OCI-LY3 (cell line): ENCODE measurements around the gene BSPRY.

ENCODE experiments used
- H2AFZ ChIP-seq: fragments of 200-600, 300-600 bp; shearing (Covaris generic); 2 replicates; pipeline ENCODE4 v1.6.0; 2014; ENCODE audit warnings: antibody characterized with exemption, low read depth, low read length
- H3K27ac ChIP-seq: fragments of 200-600, 300-600 bp; sonication (generic); 2 replicates; pipeline ENCODE4 v1.5.1; 2014; ENCODE audit warnings: mild to moderate bottlenecking, low read length, moderate library complexity, mixed read lengths
- H3K27me3 ChIP-seq: fragments of 200-600, 300-600 bp; sonication (generic); 2 replicates; pipeline ENCODE4 v1.6.1; 2014; ENCODE audit warnings: low read depth, low read length, mixed read lengths
- H3K36me3 ChIP-seq: fragments of 200-600, 300-600 bp; sonication (generic); replicated peaks from 2 replicates; pipeline ENCODE3; 2014; ENCODE audit warnings: low read depth, low read length, mixed read lengths
- H3K4me1 ChIP-seq: fragments of 300-600, 200-600 bp; sonication (generic); 2 replicates; pipeline ENCODE4 v1.6.1; 2014; ENCODE audit warnings: low read length, mixed read lengths
- H3K4me2 ChIP-seq: fragments of 200-600, 300-600 bp; sonication (generic); 2 replicates; pipeline ENCODE4 v1.6.1; 2014; ENCODE audit warnings: low read length, mixed read lengths
- H3K4me3 ChIP-seq: fragments of 300-600, 200-600 bp; sonication (generic); 2 replicates; pipeline ENCODE4 v1.5.1; 2014; ENCODE audit warnings: antibody characterized with exemption, mild to moderate bottlenecking, low read length, moderate library complexity
- H3K79me2 ChIP-seq: fragments of 300-600, 200-600 bp; shearing (Covaris generic); 2 replicates; pipeline ENCODE4 v1.6.1; 2014; ENCODE audit warnings: mild to moderate bottlenecking, low read length, mixed read lengths
- H3K9ac ChIP-seq: fragments of 300-600, 200-600 bp; shearing (Covaris generic); 2 replicates; pipeline ENCODE4 v1.6.0; 2014; ENCODE audit warnings: mild to moderate bottlenecking, low read length, moderate library complexity
- H3K9me3 ChIP-seq: fragments of 200-600, 300-600 bp; shearing (Covaris generic); 2 replicates; pipeline ENCODE4 v1.6.1; 2014; ENCODE audit warnings: low read length, mixed read lengths; ENCODE audit not compliant: insufficient read depth
- H4K20me1 ChIP-seq: fragments of 200-600, 300-600 bp; sonication (generic); 2 replicates; pipeline ENCODE4 v1.6.1; 2016; ENCODE audit warnings: low read length, mixed read lengths; ENCODE audit not compliant: insufficient read depth
- EZH2phosphoT487 ChIP-seq: fragments of 200-600 bp; shearing (Covaris generic); IDR thresholded peaks from 2 replicates; pipeline ENCODE4 v1.6.1; 2018; ENCODE audit warnings: antibody characterized with exemption, mixed run types, low read depth
- TF ChIP-seq, protein P1 (sequence below): fragments of 200-600, 300-600 bp; sonication (generic); IDR thresholded peaks from 2 replicates; pipeline ENCODE4 v1.5.1; 2014; ENCODE audit warnings: antibody characterized with exemption, low read length, low read depth

BSPRY gene

DNA sequence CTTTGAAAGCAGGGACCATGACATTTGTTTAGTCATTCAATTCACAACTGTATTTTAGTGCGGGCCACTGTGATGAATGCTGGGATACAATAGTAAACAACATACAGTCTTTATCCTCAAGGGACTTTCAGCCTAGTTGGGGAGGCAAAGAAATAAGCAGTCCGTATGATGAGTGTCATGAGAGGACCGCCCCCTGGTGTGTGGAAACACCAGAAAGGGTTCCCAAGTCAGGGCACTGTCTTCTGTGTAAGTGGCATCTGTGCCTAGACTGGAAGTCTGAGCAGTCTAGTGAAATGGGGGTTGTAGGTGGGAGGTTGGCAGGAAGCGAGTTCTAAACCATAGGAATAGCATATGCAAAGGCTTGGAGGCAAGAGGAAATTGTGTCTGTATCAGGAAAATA lies 68.0 kb downstream of the BSPRY start:
- TF ChIP-seq, protein P1, sequence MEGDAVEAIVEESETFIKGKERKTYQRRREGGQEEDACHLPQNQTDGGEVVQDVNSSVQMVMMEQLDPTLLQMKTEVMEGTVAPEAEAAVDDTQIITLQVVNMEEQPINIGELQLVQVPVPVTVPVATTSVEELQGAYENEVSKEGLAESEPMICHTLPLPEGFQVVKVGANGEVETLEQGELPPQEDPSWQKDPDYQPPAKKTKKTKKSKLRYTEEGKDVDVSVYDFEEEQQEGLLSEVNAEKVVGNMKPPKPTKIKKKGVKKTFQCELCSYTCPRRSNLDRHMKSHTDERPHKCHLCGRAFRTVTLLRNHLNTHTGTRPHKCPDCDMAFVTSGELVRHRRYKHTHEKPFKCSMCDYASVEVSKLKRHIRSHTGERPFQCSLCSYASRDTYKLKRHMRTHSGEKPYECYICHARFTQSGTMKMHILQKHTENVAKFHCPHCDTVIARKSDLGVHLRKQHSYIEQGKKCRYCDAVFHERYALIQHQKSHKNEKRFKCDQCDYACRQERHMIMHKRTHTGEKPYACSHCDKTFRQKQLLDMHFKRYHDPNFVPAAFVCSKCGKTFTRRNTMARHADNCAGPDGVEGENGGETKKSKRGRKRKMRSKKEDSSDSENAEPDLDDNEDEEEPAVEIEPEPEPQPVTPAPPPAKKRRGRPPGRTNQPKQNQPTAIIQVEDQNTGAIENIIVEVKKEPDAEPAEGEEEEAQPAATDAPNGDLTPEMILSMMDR, result peak; percentile 37
- no peak for TF ChIP-seq EZH2phosphoT487
- no peaks in the 10 kb centered on the region for H3K79me2 ChIP-seq
- H2AFZ ChIP-seq, result peak overlapping the region; percentile 62
- H3K4me3 ChIP-seq, result no peak overlapping the region
- no peaks in the 10 kb centered on the region for H3K27me3 ChIP-seq
- H4K20me1 ChIP-seq, result no peaks in the 10 kb centered on the region
- H3K9me3 ChIP-seq, result no peaks in the 10 kb centered on the region
- peaks cover 41% of the 10 kb centered on the region for H3K4me1 ChIP-seq
- peak overlapping the region; percentile 96 for H3K27ac ChIP-seq
- no peaks in the 10 kb centered on the region for H3K36me3 ChIP-seq
- H3K4me2 ChIP-seq, result peak overlapping the region; percentile 80
- peak overlapping the region; percentile 70; the same call in 1 of the 2 replicates for H3K9ac ChIP-seq
